HCT116 (cell line): ENCODE data around the gene GNAI2. TPM values are rescaled to one million over a fixed set of nuclear protein-coding genes. Genes with fewer than 3 reads are reported as not detected.
A peak's percentile ranks its signal among the peaks of the same experiment; 100 is the strongest.

Experiments
- ATAC-seq: fragments of 200-7000 bp; cut with Tn5 transposase; 2 replicates; pipeline ENCODE4 v1.9.1; 2020; ENCODE audit warnings: mild to moderate bottlenecking, moderate library complexity
- BruUV-seq: library from RNA; stranded (reverse); fragments of 400-500 nt; replicated peaks from 2 replicates; lab custom pipeline; 2021; lab: Mats Ljungman, UMichigan
- CTCF ChIA-PET: fragments of 300-600 bp; sonication (Branson Sonifier 250); formaldehyde crosslinking; loops from one replicate; lab custom pipeline; 2021; ENCODE audit warnings: antibody characterized with exemption; lab: Charles Lee
- POLR2A ChIA-PET: fragments of 300-600, 350-600 bp; sonication (Branson Sonifier 250); formaldehyde crosslinking; loops from one replicate; lab custom pipeline; 2021; ENCODE audit warnings: antibody characterized with exemption; lab: Charles Lee
- RAD21 ChIA-PET, 2 experiments: fragments of 300-600 bp; sonication (Branson Sonifier 250); formaldehyde crosslinking; loops; one replicate each; lab custom pipeline; 2023; ENCODE audit warnings: low total read pairs in 2 of 2; ENCODE audit not compliant: uncharacterized antibody in 2 of 2, unreplicated experiment in 2 of 2, low non-redundant PET in 1 of 2; lab: Charles Lee
- DNase-seq: peaks from one replicate; pipeline ENCODE4 v3.0.0-alpha.2; 2010; ENCODE audit warnings: low read depth, low spot score
- H2AFZ ChIP-seq: fragments of 200-600 bp; shearing (Covaris generic), sonication (generic); 2 replicates; pipeline ENCODE4 v1.6.1; 2017; ENCODE audit warnings: low read depth, mixed run types, mixed read lengths, antibody characterized with exemption, low read length; ENCODE audit not compliant: poor library complexity, severe bottlenecking
- H3K27ac ChIP-seq: 2 replicates; pipeline ENCODE4 v1.5.1; 2012; ENCODE audit warnings: low read depth, low read length
- H3K27me3 ChIP-seq: fragments of 200-600 bp; sonication (generic); 2 replicates; pipeline ENCODE4 v1.6.1; 2016; ENCODE audit warnings: mixed run types, low read length, mixed read lengths; ENCODE audit not compliant: insufficient read depth
- H3K36me3 ChIP-seq, 2 experiments: fragments of 200-500 bp in 1 of 2; fragments of 200-600 bp in 1 of 2; sonication (Bioruptor generic) in 1 of 2; sonication (generic) in 1 of 2; 2 replicates each; pipeline versions ENCODE4 v1.5.1 to v1.6.1; 2014 to 2016; ENCODE audit warnings: low read length in 2 of 2, inconsistent platforms in 1 of 2, mixed read lengths in 1 of 2, mixed run types in 1 of 2; ENCODE audit not compliant: insufficient read depth in 2 of 2, control insufficient read depth in 1 of 2
- H3K4me1 ChIP-seq, 2 experiments: fragments of 200-600 bp in 1 of 2; sonication (generic) in 1 of 2; 2 replicates each; pipeline versions ENCODE4 v1.5.1 to v1.6.1; 2012 to 2017; ENCODE audit warnings: low read length in 2 of 2, inconsistent platforms in 1 of 2, mild to moderate bottlenecking in 1 of 2, mixed read lengths in 1 of 2, mixed run types in 1 of 2, moderate library complexity in 1 of 2; ENCODE audit not compliant: insufficient read depth in 2 of 2, control insufficient read depth in 1 of 2
- H3K4me2 ChIP-seq: fragments of 200-600 bp; sonication (generic); 2 replicates; pipeline ENCODE4 v1.6.1; 2017; ENCODE audit warnings: mixed run types, low read length, mixed read lengths
- H3K4me3 ChIP-seq, 2 experiments: fragments of 200-600 bp in 1 of 2; sonication (generic) in 1 of 2; replicated peaks in 1 of 2; 2 replicates each; pipeline ENCODE4 v1.5.1; 2011 to 2016; ENCODE audit warnings: low read length in 2 of 2, control low read depth in 1 of 2, low read depth in 1 of 2, mild to moderate bottlenecking in 1 of 2, mixed read lengths in 1 of 2, mixed run types in 1 of 2
- H3K79me2 ChIP-seq: fragments of 200-600 bp; sonication (generic); 2 replicates; pipeline ENCODE4 v1.6.1; 2017; ENCODE audit warnings: mild to moderate bottlenecking, mixed run types, low read length, moderate library complexity, mixed read lengths; ENCODE audit not compliant: insufficient read depth
- H3K9ac ChIP-seq: fragments of 200-600 bp; sonication (generic); 2 replicates; pipeline ENCODE4 v1.6.1; 2016; ENCODE audit warnings: low read length, mixed read lengths
- H3K9me2 ChIP-seq: fragments of 200-600 bp; sonication (generic), shearing (Covaris generic); 2 replicates; pipeline ENCODE4 v1.6.1; 2017; ENCODE audit warnings: mixed run types, mild to moderate bottlenecking, moderate library complexity; ENCODE audit not compliant: insufficient read depth
- H3K9me3 ChIP-seq, 2 experiments: fragments of 200-500 bp in 1 of 2; fragments of 200-600 bp in 1 of 2; sonication (Bioruptor generic) in 1 of 2; sonication (generic) in 1 of 2; 2 replicates each; pipeline ENCODE4 v1.6.1; 2014 to 2017; ENCODE audit warnings: low read length in 2 of 2, mixed read lengths in 2 of 2, inconsistent platforms in 1 of 2, low read depth in 1 of 2, mild to moderate bottlenecking in 1 of 2, mixed run types in 1 of 2, moderate library complexity in 1 of 2; ENCODE audit not compliant: control insufficient read depth in 1 of 2, insufficient read depth in 1 of 2
- H4K20me1 ChIP-seq: fragments of 200-600 bp; sonication (generic), shearing (Covaris generic); 2 replicates; pipeline ENCODE4 v1.6.1; 2017; ENCODE audit warnings: mixed run types, mild to moderate bottlenecking, moderate library complexity; ENCODE audit not compliant: insufficient read depth
- EGR1 ChIP-seq: IDR thresholded peaks from 2 replicates; pipeline ENCODE4 v1.6.1; 2012; ENCODE audit warnings: low read depth
- EZH2phosphoT487 ChIP-seq: fragments of 200-600 bp; IDR thresholded peaks from 2 replicates; pipeline ENCODE4 v1.6.1; 2018; ENCODE audit warnings: antibody characterized with exemption, borderline replicate concordance
- SP1 ChIP-seq: IDR thresholded peaks from 2 replicates; pipeline ENCODE4 v1.6.1; 2012; ENCODE audit warnings: low read depth
- TCF7L2 ChIP-seq: IDR thresholded peaks from 2 replicates; pipeline ENCODE4 v1.7.0; 2011; ENCODE audit warnings: borderline replicate concordance, inconsistent platforms; ENCODE audit not compliant: insufficient read depth, insufficient read length; ENCODE audit errors: extremely low read depth
- intact Hi-C: fragments of 100-400 bp; cut with micrococcal nuclease; formaldehyde crosslinking; loops from 2 replicates; pipeline ENCODE4 v1.10.0; 2022
- total RNA-seq: library from RNA; stranded (reverse); gene quantifications from one replicate; pipeline ENCODE4 v1.2.1, GENCODE V29; 2021; ENCODE audit not compliant: unreplicated experiment
- TF ChIP-seq, protein P1 (sequence below): IDR thresholded peaks from 2 replicates; pipeline ENCODE4 v1.6.1; 2012; ENCODE audit warnings: low read depth

Gene GNAI2
- total RNA-seq, 1 experiment from 2014 or later, result 170 TPM

DNA sequence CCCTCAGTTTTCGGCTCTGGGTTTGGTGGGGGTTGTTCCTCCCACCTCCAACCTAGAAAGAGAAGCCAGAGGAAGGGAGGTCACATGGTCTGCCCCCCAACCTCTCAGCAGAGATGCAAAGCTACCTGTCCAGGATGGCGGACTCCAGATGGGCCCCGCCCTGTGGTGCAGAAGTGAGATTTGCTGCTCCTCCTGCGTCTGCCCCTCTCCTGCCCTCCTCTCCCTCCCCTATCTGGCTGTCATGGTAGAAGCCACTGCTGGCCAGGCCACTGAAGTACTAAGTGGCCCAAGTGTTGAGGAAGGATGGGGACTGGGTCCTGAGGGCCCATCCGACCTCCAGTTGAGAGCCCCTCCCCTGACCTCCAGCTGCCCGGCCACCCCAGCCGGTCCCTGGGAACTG is 30.8 kb downstream of the GNAI2 start:
- H2AFZ ChIP-seq, result no peak overlapping the region
- peak overlapping the region; percentile 80 for H3K4me2 ChIP-seq
- no peaks in the 10 kb centered on the region for H3K9me3 ChIP-seq
- peak overlapping the region; percentile 88; the same call in 1 of the 2 replicates for H3K27ac ChIP-seq
- H3K9ac ChIP-seq, result peak overlapping the region; percentile 62
- peak overlapping the region; percentile 56 to 60 for H3K4me3 ChIP-seq
- H3K27me3 ChIP-seq, result no peaks in the 10 kb centered on the region
- no peaks in the 10 kb centered on the region for H3K36me3 ChIP-seq
- H4K20me1 ChIP-seq, result no peaks in the 10 kb centered on the region
- H3K4me1 ChIP-seq, result peaks cover 81 to 96% of the 10 kb centered on the region in 2 experiments
- POLR2A ChIA-PET, result interaction anchor here (1.4 kb wide), 1 partner anchor 20 kb away, joined by 3 read pairs; no protein-coding TSS in a partner anchor
- ATAC-seq (no peak), DNase-seq (no peak)
- no peaks in the 10 kb centered on the region for H3K79me2 ChIP-seq
- intact Hi-C loops, result no loop called here
- CTCF ChIA-PET, result interaction anchor here (1.0 to 1.6 kb wide), 4 partner anchors 20 to 72 kb away, joined by 3 to 6 read pairs (median 5); partner anchors contain the start of gene GNAI2
- no peaks in the 10 kb centered on the region for H3K9me2 ChIP-seq
- TF ChIP-seq TCF7L2 (no peak), EGR1 (no peak), EZH2phosphoT487 (no peak), SP1 (no peak)
- TF ChIP-seq, protein P1, sequence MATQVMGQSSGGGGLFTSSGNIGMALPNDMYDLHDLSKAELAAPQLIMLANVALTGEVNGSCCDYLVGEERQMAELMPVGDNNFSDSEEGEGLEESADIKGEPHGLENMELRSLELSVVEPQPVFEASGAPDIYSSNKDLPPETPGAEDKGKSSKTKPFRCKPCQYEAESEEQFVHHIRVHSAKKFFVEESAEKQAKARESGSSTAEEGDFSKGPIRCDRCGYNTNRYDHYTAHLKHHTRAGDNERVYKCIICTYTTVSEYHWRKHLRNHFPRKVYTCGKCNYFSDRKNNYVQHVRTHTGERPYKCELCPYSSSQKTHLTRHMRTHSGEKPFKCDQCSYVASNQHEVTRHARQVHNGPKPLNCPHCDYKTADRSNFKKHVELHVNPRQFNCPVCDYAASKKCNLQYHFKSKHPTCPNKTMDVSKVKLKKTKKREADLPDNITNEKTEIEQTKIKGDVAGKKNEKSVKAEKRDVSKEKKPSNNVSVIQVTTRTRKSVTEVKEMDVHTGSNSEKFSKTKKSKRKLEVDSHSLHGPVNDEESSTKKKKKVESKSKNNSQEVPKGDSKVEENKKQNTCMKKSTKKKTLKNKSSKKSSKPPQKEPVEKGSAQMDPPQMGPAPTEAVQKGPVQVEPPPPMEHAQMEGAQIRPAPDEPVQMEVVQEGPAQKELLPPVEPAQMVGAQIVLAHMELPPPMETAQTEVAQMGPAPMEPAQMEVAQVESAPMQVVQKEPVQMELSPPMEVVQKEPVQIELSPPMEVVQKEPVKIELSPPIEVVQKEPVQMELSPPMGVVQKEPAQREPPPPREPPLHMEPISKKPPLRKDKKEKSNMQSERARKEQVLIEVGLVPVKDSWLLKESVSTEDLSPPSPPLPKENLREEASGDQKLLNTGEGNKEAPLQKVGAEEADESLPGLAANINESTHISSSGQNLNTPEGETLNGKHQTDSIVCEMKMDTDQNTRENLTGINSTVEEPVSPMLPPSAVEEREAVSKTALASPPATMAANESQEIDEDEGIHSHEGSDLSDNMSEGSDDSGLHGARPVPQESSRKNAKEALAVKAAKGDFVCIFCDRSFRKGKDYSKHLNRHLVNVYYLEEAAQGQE, result no peak
- BruUV-seq, result TSS peak; percentile 81
- RAD21 ChIA-PET, result no interaction called here
